ENCODE measurements around the gene GLIS1.

GLIS1 gene

GRCh38 chr1:53576381-53576801 lies 162.6 kb downstream of the GLIS1 start:
- Histone ChIP-seq H3K36me3 (ENCODE audit: control insufficient read depth, low read depth, low read length) (no peaks in the 10 kb centered on the region), H3K4me1 (ENCODE audit: control insufficient read depth, low read depth, low read length) (peaks cover 6% of the 10 kb centered on the region), H3K4me3 (ENCODE audit: low read length) (no peak overlapping the region), H3K27ac (ENCODE audit: low read length) (no peak overlapping the region), H3K9me3 (ENCODE audit: control insufficient read depth, low read depth, low read length) (no peaks in the 10 kb centered on the region), H3K9ac (ENCODE audit: low read length) (no peak overlapping the region), H3K27me3 (ENCODE audit: control insufficient read depth, insufficient read depth, low read length) (no peaks in the 10 kb centered on the region)

GRCh38 chr1:53575955-53576320 lies 163.0 kb downstream of the GLIS1 start:
- no peak overlapping the region for H3K4me3 ChIP-seq (ENCODE audit: low read length)
- H3K9ac ChIP-seq (ENCODE audit: low read length), result no peak overlapping the region
- H3K9me3 ChIP-seq (ENCODE audit: control insufficient read depth, low read depth, low read length), result no peaks in the 10 kb centered on the region
- H3K27me3 ChIP-seq (ENCODE audit: control insufficient read depth, insufficient read depth, low read length), result no peaks in the 10 kb centered on the region
- no peaks in the 10 kb centered on the region for H3K36me3 ChIP-seq (ENCODE audit: control insufficient read depth, low read depth, low read length)
- no peak overlapping the region for H3K27ac ChIP-seq (ENCODE audit: low read length)
- H3K4me1 ChIP-seq (ENCODE audit: control insufficient read depth, low read depth, low read length), result peaks cover 6% of the 10 kb centered on the region

GRCh38 chr1:53575141-53575954 lies 163.6 kb downstream of the GLIS1 start:
- Histone ChIP-seq H3K27me3 (ENCODE audit: control insufficient read depth, insufficient read depth, low read length) (no peaks in the 10 kb centered on the region), H3K4me3 (ENCODE audit: low read length) (no peak overlapping the region), H3K36me3 (ENCODE audit: control insufficient read depth, low read depth, low read length) (no peaks in the 10 kb centered on the region), H3K27ac (ENCODE audit: low read length) (no peak overlapping the region), H3K4me1 (ENCODE audit: control insufficient read depth, low read depth, low read length) (peaks cover 6% of the 10 kb centered on the region), H3K9ac (ENCODE audit: low read length) (no peak overlapping the region), H3K9me3 (ENCODE audit: control insufficient read depth, low read depth, low read length) (no peaks in the 10 kb centered on the region)

- no peak overlapping the region for H3K4me3 ChIP-seq (ENCODE audit: low read length)
- H3K36me3 ChIP-seq (ENCODE audit: control insufficient read depth, low read depth, low read length), result no peaks in the 10 kb centered on the region
- H3K9ac ChIP-seq (ENCODE audit: low read length), result no peak overlapping the region
- H3K27me3 ChIP-seq (ENCODE audit: control insufficient read depth, insufficient read depth, low read length), result no peaks in the 10 kb centered on the region
- no peaks in the 10 kb centered on the region for H3K9me3 ChIP-seq (ENCODE audit: control insufficient read depth, low read depth, low read length)
- H3K4me1 ChIP-seq (ENCODE audit: control insufficient read depth, low read depth, low read length), result peaks cover 6% of the 10 kb centered on the region
- no peak overlapping the region for H3K27ac ChIP-seq (ENCODE audit: low read length)
These were observed 164.3 kb downstream of the GLIS1 start for GRCh38 chr1:53574621-53575020.

GRCh38 chr1:53573931-53574330 lies 165.0 kb downstream of the GLIS1 start:
- Histone ChIP-seq H3K4me1 (ENCODE audit: control insufficient read depth, low read depth, low read length) (peaks cover 6% of the 10 kb centered on the region), H3K9me3 (ENCODE audit: control insufficient read depth, low read depth, low read length) (no peaks in the 10 kb centered on the region), H3K36me3 (ENCODE audit: control insufficient read depth, low read depth, low read length) (no peaks in the 10 kb centered on the region), H3K27me3 (ENCODE audit: control insufficient read depth, insufficient read depth, low read length) (no peaks in the 10 kb centered on the region), H3K4me3 (ENCODE audit: low read length) (no peak overlapping the region), H3K27ac (ENCODE audit: low read length) (no peak overlapping the region), H3K9ac (ENCODE audit: low read length) (no peak overlapping the region)

GRCh38 chr1:53573522-53573921 lies 165.4 kb downstream of the GLIS1 start:
- no peak overlapping the region for H3K27ac ChIP-seq (ENCODE audit: low read length)
- H3K27me3 ChIP-seq (ENCODE audit: control insufficient read depth, insufficient read depth, low read length), result no peaks in the 10 kb centered on the region
- peaks cover 6% of the 10 kb centered on the region for H3K4me1 ChIP-seq (ENCODE audit: control insufficient read depth, low read depth, low read length)
- H3K9ac ChIP-seq (ENCODE audit: low read length), result no peak overlapping the region
- H3K9me3 ChIP-seq (ENCODE audit: control insufficient read depth, low read depth, low read length), result no peaks in the 10 kb centered on the region
- no peak overlapping the region for H3K4me3 ChIP-seq (ENCODE audit: low read length)
- no peaks in the 10 kb centered on the region for H3K36me3 ChIP-seq (ENCODE audit: control insufficient read depth, low read depth, low read length)

GRCh38 chr1:53572815-53573173 lies 166.2 kb downstream of the GLIS1 start:
- Histone ChIP-seq H3K4me3 (ENCODE audit: low read length) (no peak overlapping the region), H3K27me3 (ENCODE audit: control insufficient read depth, insufficient read depth, low read length) (no peaks in the 10 kb centered on the region), H3K27ac (ENCODE audit: low read length) (no peak overlapping the region), H3K9me3 (ENCODE audit: control insufficient read depth, low read depth, low read length) (no peaks in the 10 kb centered on the region), H3K36me3 (ENCODE audit: control insufficient read depth, low read depth, low read length) (no peaks in the 10 kb centered on the region), H3K4me1 (ENCODE audit: control insufficient read depth, low read depth, low read length) (peaks cover 6% of the 10 kb centered on the region), H3K9ac (ENCODE audit: low read length) (no peak overlapping the region)

GRCh38 chr1:53572065-53572814 lies 166.7 kb downstream of the GLIS1 start:
- no peaks in the 10 kb centered on the region for H3K27me3 ChIP-seq (ENCODE audit: control insufficient read depth, insufficient read depth, low read length)
- no peaks in the 10 kb centered on the region for H3K9me3 ChIP-seq (ENCODE audit: control insufficient read depth, low read depth, low read length)
- H3K36me3 ChIP-seq (ENCODE audit: control insufficient read depth, low read depth, low read length), result no peaks in the 10 kb centered on the region
- peaks cover 6% of the 10 kb centered on the region for H3K4me1 ChIP-seq (ENCODE audit: control insufficient read depth, low read depth, low read length)
- H3K4me3 ChIP-seq (ENCODE audit: low read length), result no peak overlapping the region
- no peak overlapping the region for H3K27ac ChIP-seq (ENCODE audit: low read length)
- H3K9ac ChIP-seq (ENCODE audit: low read length), result no peak overlapping the region

GRCh38 chr1:53568540-53568939 lies 170.4 kb downstream of the GLIS1 start:
- no peaks in the 10 kb centered on the region for H3K9me3 ChIP-seq (ENCODE audit: control insufficient read depth, low read depth, low read length)
- H3K4me3 ChIP-seq (ENCODE audit: low read length), result no peak overlapping the region
- no peaks in the 10 kb centered on the region for H3K27me3 ChIP-seq (ENCODE audit: control insufficient read depth, insufficient read depth, low read length)
- H3K27ac ChIP-seq (ENCODE audit: low read length), result no peak overlapping the region
- H3K9ac ChIP-seq (ENCODE audit: low read length), result no peak overlapping the region
- no peaks in the 10 kb centered on the region for H3K36me3 ChIP-seq (ENCODE audit: control insufficient read depth, low read depth, low read length)
- peaks cover 3% of the 10 kb centered on the region for H3K4me1 ChIP-seq (ENCODE audit: control insufficient read depth, low read depth, low read length)

GRCh38 chr1:53567851-53568250 lies 171.1 kb downstream of the GLIS1 start:
- H3K27me3 ChIP-seq (ENCODE audit: control insufficient read depth, insufficient read depth, low read length), result no peaks in the 10 kb centered on the region
- no peak overlapping the region for H3K9ac ChIP-seq (ENCODE audit: low read length)
- H3K4me1 ChIP-seq (ENCODE audit: control insufficient read depth, low read depth, low read length), result peaks cover 3% of the 10 kb centered on the region
- no peaks in the 10 kb centered on the region for H3K36me3 ChIP-seq (ENCODE audit: control insufficient read depth, low read depth, low read length)
- no peak overlapping the region for H3K27ac ChIP-seq (ENCODE audit: low read length)
- no peaks in the 10 kb centered on the region for H3K9me3 ChIP-seq (ENCODE audit: control insufficient read depth, low read depth, low read length)
- no peak overlapping the region for H3K4me3 ChIP-seq (ENCODE audit: low read length)

- Histone ChIP-seq H3K4me3 (ENCODE audit: low read length) (no peak overlapping the region), H3K27ac (ENCODE audit: low read length) (no peak overlapping the region), H3K9me3 (ENCODE audit: control insufficient read depth, low read depth, low read length) (no peaks in the 10 kb centered on the region), H3K9ac (ENCODE audit: low read length) (no peak overlapping the region), H3K27me3 (ENCODE audit: control insufficient read depth, insufficient read depth, low read length) (no peaks in the 10 kb centered on the region), H3K36me3 (ENCODE audit: control insufficient read depth, low read depth, low read length) (no peaks in the 10 kb centered on the region), H3K4me1 (ENCODE audit: control insufficient read depth, low read depth, low read length) (peaks cover 1% of the 10 kb centered on the region)
These were observed 171.5 kb downstream of the GLIS1 start for GRCh38 chr1:53567450-53567849.

GRCh38 chr1:53563611-53564010 lies 175.4 kb downstream of the GLIS1 start:
- H3K9ac ChIP-seq (ENCODE audit: low read length), result no peak overlapping the region
- no peak overlapping the region for H3K4me3 ChIP-seq (ENCODE audit: low read length)
- no peak overlapping the region for H3K27ac ChIP-seq (ENCODE audit: low read length)
- H3K4me1 ChIP-seq (ENCODE audit: control insufficient read depth, low read depth, low read length), result peaks cover 3% of the 10 kb centered on the region
- no peaks in the 10 kb centered on the region for H3K27me3 ChIP-seq (ENCODE audit: control insufficient read depth, insufficient read depth, low read length)
- H3K9me3 ChIP-seq (ENCODE audit: control insufficient read depth, low read depth, low read length), result no peaks in the 10 kb centered on the region
- no peaks in the 10 kb centered on the region for H3K36me3 ChIP-seq (ENCODE audit: control insufficient read depth, low read depth, low read length)

Measured in iPS-18a (cell line).